Liver (tissue), 9 donors: ENCODE results near the gene NAV2. TPM values are rescaled to one million over a fixed set of nuclear protein-coding genes. Genes with fewer than 3 reads are reported as not detected.
A peak's percentile ranks its signal among the peaks of the same experiment; 100 is the strongest.

Source experiments
- DNase-seq: peaks from one replicate; pipeline ENCODE4 v3.0.0-alpha.2; 2017; ENCODE audit warnings: low spot score
- H3K27ac ChIP-seq, 2 donors: one replicate each; pipeline ENCODE4 v1.7.0; 2013; ENCODE audit warnings: inconsistent platforms in 2 of 2, low read length in 2 of 2, control low read depth in 1 of 2, low read depth in 1 of 2, mild to moderate bottlenecking in 1 of 2
- H3K27me3 ChIP-seq, 4 donors: one replicate each; pipeline versions ENCODE4 v1.6.1 to v1.7.0; 2013; ENCODE audit warnings: low read length in 3 of 4, inconsistent platforms in 1 of 4, mild to moderate bottlenecking in 1 of 4, moderate library complexity in 1 of 4; ENCODE audit not compliant: control insufficient read depth in 4 of 4, insufficient read depth in 4 of 4
- H3K36me3 ChIP-seq, 4 donors: one replicate each; pipeline versions ENCODE4 v1.6.1 to v1.7.0; 2013; ENCODE audit warnings: low read length in 3 of 4, mild to moderate bottlenecking in 3 of 4, low read depth in 1 of 4, moderate library complexity in 1 of 4; ENCODE audit not compliant: control insufficient read depth in 4 of 4, insufficient read depth in 3 of 4
- H3K4me1 ChIP-seq, 4 donors: one replicate each; pipeline versions ENCODE4 v1.6.1 to v1.7.0; 2013; ENCODE audit warnings: low read length in 3 of 4, mild to moderate bottlenecking in 3 of 4, moderate library complexity in 1 of 4; ENCODE audit not compliant: control insufficient read depth in 4 of 4, insufficient read depth in 4 of 4
- H3K4me3 ChIP-seq, 3 donors: one replicate each; pipeline versions ENCODE4 v1.6.1 to v1.7.0; 2013; ENCODE audit warnings: low read length in 3 of 3, control low read depth in 1 of 3, low read depth in 1 of 3, mild to moderate bottlenecking in 1 of 3
- H3K9ac ChIP-seq, 2 donors: one replicate each; pipeline ENCODE4 v1.7.0; 2013; ENCODE audit warnings: low read length in 2 of 2, mild to moderate bottlenecking in 2 of 2, moderate library complexity in 2 of 2, control low read depth in 1 of 2, low read depth in 1 of 2
- H3K9me3 ChIP-seq, 4 donors: one replicate each; pipeline versions ENCODE4 v1.6.1 to v1.7.0; 2013; ENCODE audit warnings: low read length in 3 of 4; ENCODE audit not compliant: control insufficient read depth in 4 of 4
- ATF3 ChIP-seq: IDR thresholded peaks from 2 replicates; pipeline ENCODE4 v1.6.1; 2016; ENCODE audit warnings: antibody characterized with exemption
- EGR1 ChIP-seq, 2 donors: IDR thresholded peaks; 2 replicates each; pipeline ENCODE4 v1.6.1; 2016 to 2018; ENCODE audit warnings: antibody characterized with exemption in 2 of 2, low read depth in 2 of 2
- FOXA1 ChIP-seq: IDR thresholded peaks from 2 replicates; pipeline ENCODE4 v1.6.1; 2016; ENCODE audit warnings: antibody characterized with exemption
- FOXA2 ChIP-seq: IDR thresholded peaks from 2 replicates; pipeline ENCODE4 v1.6.1; 2016; ENCODE audit warnings: antibody characterized with exemption
- GABPA ChIP-seq, 2 donors: IDR thresholded peaks in 1 of 2; conservative IDR thresholded peaks in 1 of 2; 2 replicates each; pipeline ENCODE4 v1.6.1; 2016; ENCODE audit warnings: antibody characterized with exemption in 2 of 2, mild to moderate bottlenecking in 1 of 2, moderate library complexity in 1 of 2
- HNF4G ChIP-seq: IDR thresholded peaks from 2 replicates; pipeline ENCODE4 v1.6.1; 2016; ENCODE audit warnings: antibody characterized with exemption
- JUND ChIP-seq, 2 donors: IDR thresholded peaks; 2 replicates each; pipeline ENCODE4 v1.6.1; 2016; ENCODE audit warnings: antibody characterized with exemption in 2 of 2
- NR2F2 ChIP-seq: IDR thresholded peaks from 2 replicates; pipeline ENCODE4 v1.6.1; 2016; ENCODE audit warnings: antibody characterized with exemption
- RAD21 ChIP-seq, 2 donors: IDR thresholded peaks; 2 replicates each; pipeline ENCODE4 v1.6.1; 2016; ENCODE audit warnings: antibody characterized with exemption in 2 of 2, mild to moderate bottlenecking in 2 of 2
- RXRA ChIP-seq, 2 donors: IDR thresholded peaks; 2 replicates each; pipeline ENCODE4 v1.6.1; 2017 to 2018; ENCODE audit warnings: antibody characterized with exemption in 2 of 2, mild to moderate bottlenecking in 1 of 2
- SP1 ChIP-seq: IDR thresholded peaks from 2 replicates; pipeline ENCODE4 v1.6.1; 2018; ENCODE audit warnings: antibody characterized with exemption, mild to moderate bottlenecking
- TAF1 ChIP-seq: conservative IDR thresholded peaks from 2 replicates; pipeline ENCODE4 v1.6.1; 2016; ENCODE audit warnings: antibody characterized with exemption, mild to moderate bottlenecking
- YY1 ChIP-seq: IDR thresholded peaks from 2 replicates; pipeline ENCODE4 v1.6.1; 2016; ENCODE audit warnings: antibody characterized with exemption, mild to moderate bottlenecking
- ZBTB33 ChIP-seq: IDR thresholded peaks from 2 replicates; pipeline ENCODE4 v1.6.1; 2016; ENCODE audit warnings: antibody characterized with exemption
- WGBS: extraction: QIAGEN DNeasy Blood & Tissue Kit; methylation state at CpG from one replicate; pipeline ENCODE4 v1.1.7; 2013; 5-methylcytosine and 5-hydroxymethylcytosine counted together
- polyA plus RNA-seq, 2 donors: library from polyadenylated mRNA; stranded (reverse) in 1 of 2; unstranded in 1 of 2; fragments of 200-250 nt in 1 of 2; fragments of >200 nt in 1 of 2; fragmentation: Nextera tagmentation in 1 of 2; extraction: Ambion mirVana in 1 of 2; gene quantifications; one replicate each; pipeline versions ENCODE4 v1.2.1 to v1.2.3, GENCODE V29; 2013 to 2015
- total RNA-seq, 2 donors: library from RNA; depleted of rRNA; stranded (reverse); fragments of >200 nt; gene quantifications; one replicate each; pipeline ENCODE4 v1.2.3, GENCODE V29; 2014
- TF ChIP-seq, protein P1 (sequence below): IDR thresholded peaks from 2 replicates; pipeline ENCODE4 v1.6.1; 2016; ENCODE audit warnings: antibody characterized with exemption, mild to moderate bottlenecking
- TF ChIP-seq, protein P2 (sequence below): IDR thresholded peaks from 2 replicates; pipeline ENCODE4 v1.6.1; 2016; ENCODE audit warnings: antibody characterized with exemption
- TF ChIP-seq, protein P3 (sequence below): fragments of 150-350 bp; IDR thresholded peaks from 2 replicates; pipeline ENCODE4 v1.5.1; 2017; ENCODE audit warnings: improper control_type of control experiment, low read depth, low read length; ENCODE audit not compliant: missing input control
- donor health status: healthy.
- donor health status: healthy.
- donor health status: healthy.
- donor health status: healthy.
- donor health status: healthy.

NAV2 gene
- total and polyA plus RNA-seq, 4 donors: 6.3 to 20.5 (median 11.6) TPM

GRCh38 chr11:19952911-19953310 lies 240.3 kb downstream of the NAV2 start:
- peak overlapping the region in 1 of 2 donors; percentile 20 for H3K9ac ChIP-seq
- peaks cover 0 to 14% (median 8%) of the 10 kb centered on the region in 4 donors for H3K36me3 ChIP-seq
- no peak for DNase-seq
- H3K27ac ChIP-seq: no peak overlapping the region
- no peak overlapping the region for H3K4me3 ChIP-seq
- whole genome bisulfite sequencing: 75% methylated on average over 1 of the region's 1 CpG
- H3K4me1 ChIP-seq: peaks cover 5 to 33% (median 24%) of the 10 kb centered on the region in 4 donors
- no peaks in the 10 kb centered on the region for H3K9me3 ChIP-seq
- no peak for TF ChIP-seq EGR1 (IDR thresholded peaks at IDR 0.05; ENCODE audit: low read depth in 2 of 2)
- no peak for TF ChIP-seq YY1
- TF ChIP-seq, protein P1, sequence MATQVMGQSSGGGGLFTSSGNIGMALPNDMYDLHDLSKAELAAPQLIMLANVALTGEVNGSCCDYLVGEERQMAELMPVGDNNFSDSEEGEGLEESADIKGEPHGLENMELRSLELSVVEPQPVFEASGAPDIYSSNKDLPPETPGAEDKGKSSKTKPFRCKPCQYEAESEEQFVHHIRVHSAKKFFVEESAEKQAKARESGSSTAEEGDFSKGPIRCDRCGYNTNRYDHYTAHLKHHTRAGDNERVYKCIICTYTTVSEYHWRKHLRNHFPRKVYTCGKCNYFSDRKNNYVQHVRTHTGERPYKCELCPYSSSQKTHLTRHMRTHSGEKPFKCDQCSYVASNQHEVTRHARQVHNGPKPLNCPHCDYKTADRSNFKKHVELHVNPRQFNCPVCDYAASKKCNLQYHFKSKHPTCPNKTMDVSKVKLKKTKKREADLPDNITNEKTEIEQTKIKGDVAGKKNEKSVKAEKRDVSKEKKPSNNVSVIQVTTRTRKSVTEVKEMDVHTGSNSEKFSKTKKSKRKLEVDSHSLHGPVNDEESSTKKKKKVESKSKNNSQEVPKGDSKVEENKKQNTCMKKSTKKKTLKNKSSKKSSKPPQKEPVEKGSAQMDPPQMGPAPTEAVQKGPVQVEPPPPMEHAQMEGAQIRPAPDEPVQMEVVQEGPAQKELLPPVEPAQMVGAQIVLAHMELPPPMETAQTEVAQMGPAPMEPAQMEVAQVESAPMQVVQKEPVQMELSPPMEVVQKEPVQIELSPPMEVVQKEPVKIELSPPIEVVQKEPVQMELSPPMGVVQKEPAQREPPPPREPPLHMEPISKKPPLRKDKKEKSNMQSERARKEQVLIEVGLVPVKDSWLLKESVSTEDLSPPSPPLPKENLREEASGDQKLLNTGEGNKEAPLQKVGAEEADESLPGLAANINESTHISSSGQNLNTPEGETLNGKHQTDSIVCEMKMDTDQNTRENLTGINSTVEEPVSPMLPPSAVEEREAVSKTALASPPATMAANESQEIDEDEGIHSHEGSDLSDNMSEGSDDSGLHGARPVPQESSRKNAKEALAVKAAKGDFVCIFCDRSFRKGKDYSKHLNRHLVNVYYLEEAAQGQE: no peak
- no peak for TF ChIP-seq ATF3
- TF ChIP-seq SP1: no peak
- TF ChIP-seq JUND (IDR thresholded peaks at IDR 0.05): no peak
- no peak for TF ChIP-seq FOXA2
- no peak for TF ChIP-seq RXRA (IDR thresholded peaks at IDR 0.05)
- no peak for TF ChIP-seq NR2F2
- no peak for TF ChIP-seq HNF4G
- no peak for TF ChIP-seq ZBTB33
- TF ChIP-seq, protein P2, sequence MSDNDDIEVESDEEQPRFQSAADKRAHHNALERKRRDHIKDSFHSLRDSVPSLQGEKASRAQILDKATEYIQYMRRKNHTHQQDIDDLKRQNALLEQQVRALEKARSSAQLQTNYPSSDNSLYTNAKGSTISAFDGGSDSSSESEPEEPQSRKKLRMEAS: no peak
- no peak for TF ChIP-seq RAD21 (IDR thresholded peaks at IDR 0.05)
- no peak for TF ChIP-seq FOXA1
- TF ChIP-seq GABPA (IDR thresholded peaks at IDR 0.05 in 1 of 2, conservative IDR thresholded peaks at IDR 0.05 in 1 of 2): no peak
- TF ChIP-seq TAF1: no peak
- H3K27me3 ChIP-seq: no peaks in the 10 kb centered on the region

- peaks cover 5 to 33% (median 24%) of the 10 kb centered on the region in 4 donors for H3K4me1 ChIP-seq
- DNase-seq: no peak
- no peak overlapping the region for H3K4me3 ChIP-seq
- H3K27ac ChIP-seq: peak overlapping the region; percentile 74 to 77
- peak overlapping the region in 1 of 2 donors; percentile 22 for H3K9ac ChIP-seq
- peaks cover 0 to 14% (median 8%) of the 10 kb centered on the region in 4 donors for H3K36me3 ChIP-seq
- no peaks in the 10 kb centered on the region for H3K9me3 ChIP-seq
- no peaks in the 10 kb centered on the region for H3K27me3 ChIP-seq
- 84% methylated on average over 4 of the region's 4 CpGs for WGBS
- TF ChIP-seq EGR1 (IDR thresholded peaks at IDR 0.05; ENCODE audit: low read depth in 2 of 2) (no peak), JUND (IDR thresholded peaks at IDR 0.05) (no peak), FOXA2 (no peak), RXRA (IDR thresholded peaks at IDR 0.05) (no peak), SP1 (no peak), RAD21 (IDR thresholded peaks at IDR 0.05) (no peak), FOXA1 (no peak), ZBTB33 (no peak), HNF4G (no peak), GABPA (IDR thresholded peaks at IDR 0.05 in 1 of 2, conservative IDR thresholded peaks at IDR 0.05 in 1 of 2) (no peak), NR2F2 (no peak), TAF1 (no peak)
- TF ChIP-seq, protein P3, sequence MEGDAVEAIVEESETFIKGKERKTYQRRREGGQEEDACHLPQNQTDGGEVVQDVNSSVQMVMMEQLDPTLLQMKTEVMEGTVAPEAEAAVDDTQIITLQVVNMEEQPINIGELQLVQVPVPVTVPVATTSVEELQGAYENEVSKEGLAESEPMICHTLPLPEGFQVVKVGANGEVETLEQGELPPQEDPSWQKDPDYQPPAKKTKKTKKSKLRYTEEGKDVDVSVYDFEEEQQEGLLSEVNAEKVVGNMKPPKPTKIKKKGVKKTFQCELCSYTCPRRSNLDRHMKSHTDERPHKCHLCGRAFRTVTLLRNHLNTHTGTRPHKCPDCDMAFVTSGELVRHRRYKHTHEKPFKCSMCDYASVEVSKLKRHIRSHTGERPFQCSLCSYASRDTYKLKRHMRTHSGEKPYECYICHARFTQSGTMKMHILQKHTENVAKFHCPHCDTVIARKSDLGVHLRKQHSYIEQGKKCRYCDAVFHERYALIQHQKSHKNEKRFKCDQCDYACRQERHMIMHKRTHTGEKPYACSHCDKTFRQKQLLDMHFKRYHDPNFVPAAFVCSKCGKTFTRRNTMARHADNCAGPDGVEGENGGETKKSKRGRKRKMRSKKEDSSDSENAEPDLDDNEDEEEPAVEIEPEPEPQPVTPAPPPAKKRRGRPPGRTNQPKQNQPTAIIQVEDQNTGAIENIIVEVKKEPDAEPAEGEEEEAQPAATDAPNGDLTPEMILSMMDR: no peak
- TF ChIP-seq, protein P1: no peak
- TF ChIP-seq, protein P2: no peak
Measured at GRCh38 chr11:19953336-19953735, 240.7 kb downstream of the NAV2 start.
